HG02938 (cell line): Measurements from ENCODE around the gene PABPC5.

Experiments
- ATAC-seq: cut with Tn5 transposase; IDR thresholded peaks from one replicate; pipeline ENCODE4 v1.9.1; 2021; ENCODE audit warnings: mild to moderate bottlenecking, moderate library complexity; ENCODE audit not compliant: unreplicated experiment

Gene PABPC5

GRCh38 chrX:91434351-91435168 is at the start of gene PABPC5:
TSS of gene PABPC5 (plus strand) at chrX:91434839. CDS start at chrX:91435578, 739 bp downstream.
- ATAC-seq, result no peak

DNA sequence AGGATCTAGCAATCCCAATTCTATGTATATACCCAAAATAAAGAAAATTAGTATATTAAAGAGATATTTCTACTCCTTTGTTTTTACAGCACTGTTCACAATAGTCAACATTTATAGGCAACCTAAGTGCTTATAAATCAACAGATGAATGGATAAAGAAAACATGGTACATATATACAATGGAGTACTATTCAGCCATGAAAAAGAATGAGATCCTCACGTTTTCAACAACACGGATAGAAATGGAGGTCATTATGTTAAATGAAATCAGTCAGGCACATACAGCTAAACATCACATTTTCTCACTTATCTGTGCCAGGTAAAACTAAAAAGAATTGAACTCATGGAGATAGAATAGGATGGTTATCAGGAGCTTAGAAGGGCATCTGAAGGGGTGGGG is 45.6 kb upstream of the PABPC5 start:
- ATAC-seq, result no peak

DNA sequence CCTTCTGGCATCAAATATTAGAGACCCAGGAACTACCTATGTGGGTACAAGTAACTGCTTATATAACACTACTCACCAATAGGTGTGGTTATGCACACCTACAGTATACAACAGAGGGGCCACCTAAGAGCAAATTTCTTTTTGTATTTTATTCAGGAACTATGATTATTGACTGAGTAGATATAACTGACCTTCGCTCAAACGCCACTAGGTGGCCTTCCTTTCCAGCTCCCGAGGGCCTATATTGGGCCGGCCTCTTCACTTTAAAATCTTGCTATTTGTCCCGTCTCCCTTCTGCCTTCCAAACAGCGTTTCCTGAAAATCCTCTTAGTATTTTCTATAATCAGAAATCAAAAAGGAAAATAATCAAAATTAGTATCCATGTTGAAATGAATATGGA is 19.9 kb upstream of the PABPC5 start:
- ATAC-seq, result no peak

DNA sequence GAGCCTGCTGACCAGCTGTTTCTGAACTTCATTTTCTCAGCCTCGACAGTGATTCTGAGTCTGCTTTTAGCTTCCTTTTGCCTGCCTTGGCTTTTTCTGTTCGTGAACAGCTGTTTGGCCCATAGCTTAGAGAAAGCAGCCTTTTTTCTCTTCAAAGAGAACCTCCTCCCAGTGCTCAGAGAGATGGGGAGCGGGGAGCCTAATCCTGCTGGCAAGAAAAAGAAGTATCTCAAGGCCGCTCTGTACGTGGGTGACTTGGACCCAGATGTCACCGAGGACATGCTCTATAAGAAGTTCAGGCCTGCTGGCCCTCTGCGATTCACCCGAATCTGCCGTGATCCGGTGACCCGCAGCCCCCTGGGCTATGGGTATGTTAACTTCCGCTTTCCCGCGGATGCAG is 756 bp downstream of the PABPC5 start:
- ATAC-seq, result no peak
